HG03196 (cell line): ENCODE results near the gene MAD1L1.

Source experiments
- ATAC-seq: cut with Tn5 transposase; IDR thresholded peaks from one replicate; pipeline ENCODE4 v1.9.1; 2021; ENCODE audit not compliant: unreplicated experiment

MAD1L1 gene

DNA sequence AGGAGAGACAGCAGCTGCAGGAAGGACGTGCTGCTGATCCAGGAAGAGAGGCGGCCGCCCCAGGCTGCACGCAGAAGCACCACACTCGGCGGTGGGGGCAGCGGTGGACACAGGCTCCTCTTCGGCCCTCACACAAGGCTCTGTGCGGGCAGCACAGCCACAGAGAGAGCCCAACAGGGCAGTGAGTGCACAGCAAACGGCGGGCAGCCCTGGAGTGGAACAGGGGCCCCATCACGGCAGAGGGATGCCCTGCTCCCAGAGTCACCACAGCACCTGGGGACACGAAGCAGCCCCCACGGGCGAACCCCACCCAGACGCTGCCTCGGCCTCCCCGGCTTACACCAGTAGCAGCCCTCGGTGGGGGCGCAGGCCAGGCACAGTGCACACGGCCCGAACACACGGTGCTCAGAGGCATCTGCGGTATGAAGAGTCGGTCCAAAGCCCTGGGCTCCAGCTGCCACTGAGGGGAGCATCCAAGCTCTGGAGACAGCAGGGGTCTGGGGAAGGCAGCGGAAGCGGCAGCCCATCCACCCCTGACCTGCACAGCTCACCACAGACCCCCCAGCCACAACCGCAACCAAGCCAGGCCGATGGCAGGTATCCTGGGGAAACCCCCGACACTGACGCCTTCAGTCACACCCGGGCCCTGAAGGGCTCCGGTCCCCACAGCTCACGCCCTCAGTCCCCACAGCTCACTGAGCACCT, 26.1 kb upstream of the MAD1L1 start:
- peak; percentile 49 for ATAC-seq

- ATAC-seq = no peak
These were observed 24.9 kb upstream of the MAD1L1 start for GRCh38 chr7:2257651-2258050.

DNA sequence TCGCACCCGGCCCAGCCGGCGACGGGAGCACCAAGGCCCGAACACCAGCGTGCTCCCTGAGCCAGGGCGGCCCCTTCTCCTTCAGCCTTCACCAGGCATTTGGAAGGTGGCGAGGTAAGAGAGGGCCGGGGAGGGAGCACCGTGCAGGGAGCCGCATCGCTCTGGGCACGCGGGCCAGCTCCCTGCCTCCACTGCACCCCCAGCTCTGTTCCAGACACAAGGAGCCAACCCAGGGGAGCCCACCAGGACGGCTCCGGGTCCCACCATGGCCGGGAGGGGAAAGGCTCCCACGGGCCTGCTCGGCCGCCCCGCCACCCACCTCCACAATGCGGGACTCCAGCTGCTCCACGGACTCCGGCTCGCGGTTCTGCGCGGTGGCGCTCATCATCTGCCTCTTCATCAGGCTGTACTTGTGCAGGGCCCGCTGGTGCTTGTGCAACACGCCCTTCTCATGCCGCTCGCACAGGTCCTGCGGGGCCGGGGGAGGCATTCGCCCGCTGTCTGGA, 24.4 kb upstream of the MAD1L1 start:
- ATAC-seq = no peak

- no peak for ATAC-seq
These were observed 23.7 kb upstream of the MAD1L1 start for GRCh38 chr7:2256306-2257045.

DNA sequence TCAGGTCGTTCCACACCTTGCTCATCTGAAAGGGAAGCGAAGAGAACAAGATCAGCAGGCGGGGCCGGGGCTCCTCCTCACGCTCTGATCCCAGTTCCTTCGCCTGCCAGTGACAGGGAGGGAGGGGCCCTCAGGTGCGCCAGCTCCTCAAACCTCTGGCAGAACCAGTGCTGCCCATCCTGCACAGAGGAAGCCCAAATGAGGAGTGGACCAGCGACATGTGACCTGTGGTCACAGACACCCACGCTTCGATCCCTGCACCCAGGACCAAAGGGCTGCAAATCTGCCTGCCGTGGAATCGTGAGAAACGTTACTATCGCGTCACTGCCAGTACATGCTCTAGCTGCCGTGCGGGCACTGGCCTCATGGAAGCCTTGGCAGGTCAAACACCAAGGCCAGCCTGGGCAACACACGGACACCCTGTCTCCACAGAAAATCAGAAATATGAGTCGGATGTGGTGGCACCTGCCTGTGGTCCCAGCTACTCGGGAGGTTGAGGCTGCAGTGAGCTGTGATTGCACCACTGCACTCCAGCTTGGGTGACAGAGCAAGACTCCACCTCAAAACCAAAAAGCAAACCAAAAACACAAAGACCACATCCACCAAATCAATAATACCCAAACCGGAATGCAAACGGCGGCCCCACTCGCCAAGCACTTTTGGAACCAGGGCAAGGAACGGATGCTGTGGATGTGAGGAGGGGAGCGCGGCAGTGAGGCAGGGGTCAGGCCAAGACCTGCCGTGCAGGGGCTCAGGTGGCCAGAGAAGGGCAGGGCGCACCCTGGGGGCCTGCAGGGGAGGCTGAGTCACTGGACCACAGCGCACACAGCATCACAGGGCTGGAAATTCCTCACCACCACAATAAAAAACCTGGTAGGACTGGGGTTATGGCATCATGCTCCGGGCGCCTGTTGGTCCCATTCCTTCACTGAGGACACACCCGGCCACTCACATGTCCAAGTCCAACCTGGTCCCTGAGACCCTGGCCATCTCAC, 22.7 kb upstream of the MAD1L1 start:
- no peak for ATAC-seq

DNA sequence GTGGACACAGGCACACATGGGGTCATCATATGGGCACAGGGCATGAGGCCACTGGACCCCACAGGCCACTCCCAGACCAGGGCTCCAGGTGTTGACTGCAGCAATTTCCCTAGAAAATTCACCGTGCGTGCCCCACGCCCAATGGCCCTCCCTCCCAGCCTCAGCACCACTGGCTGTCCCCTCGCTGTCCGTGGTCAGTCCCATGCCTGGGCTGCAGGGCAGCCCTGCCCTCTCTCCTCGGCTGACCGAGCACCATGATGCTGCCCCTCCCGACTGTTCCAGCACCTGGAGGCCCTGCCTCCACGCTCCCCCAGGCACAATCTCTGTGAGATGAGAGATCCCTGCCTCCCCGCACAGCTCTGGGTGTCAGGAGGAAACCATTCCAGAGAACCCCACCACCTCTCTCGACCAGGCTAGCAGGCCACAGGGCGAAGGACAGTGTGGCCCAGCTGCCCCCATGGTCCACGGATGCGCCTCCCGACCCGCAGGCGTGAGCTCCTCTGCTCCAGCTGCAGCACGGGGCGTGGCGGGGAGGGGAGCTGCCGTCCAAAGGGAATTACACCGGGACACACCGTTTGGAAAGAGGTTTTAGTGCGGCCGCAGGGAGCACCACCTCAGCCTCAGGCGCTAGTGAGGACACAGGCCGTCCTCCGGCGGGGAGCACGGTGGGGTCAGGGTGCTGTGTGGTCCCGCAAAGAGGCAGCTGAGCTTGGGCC, 21.8 kb upstream of the MAD1L1 start:
- no peak for ATAC-seq

GRCh38 chr7:2253525-2254244, 20.9 kb upstream of the MAD1L1 start:
- no peak for ATAC-seq

- ATAC-seq = no peak
These were observed 20.3 kb upstream of the MAD1L1 start for GRCh38 chr7:2253021-2253420.

- no peak for ATAC-seq
These were observed 19.4 kb upstream of the MAD1L1 start for GRCh38 chr7:2251841-2252771.

GRCh38 chr7:2251381-2251780, 18.6 kb upstream of the MAD1L1 start:
- no peak for ATAC-seq

DNA sequence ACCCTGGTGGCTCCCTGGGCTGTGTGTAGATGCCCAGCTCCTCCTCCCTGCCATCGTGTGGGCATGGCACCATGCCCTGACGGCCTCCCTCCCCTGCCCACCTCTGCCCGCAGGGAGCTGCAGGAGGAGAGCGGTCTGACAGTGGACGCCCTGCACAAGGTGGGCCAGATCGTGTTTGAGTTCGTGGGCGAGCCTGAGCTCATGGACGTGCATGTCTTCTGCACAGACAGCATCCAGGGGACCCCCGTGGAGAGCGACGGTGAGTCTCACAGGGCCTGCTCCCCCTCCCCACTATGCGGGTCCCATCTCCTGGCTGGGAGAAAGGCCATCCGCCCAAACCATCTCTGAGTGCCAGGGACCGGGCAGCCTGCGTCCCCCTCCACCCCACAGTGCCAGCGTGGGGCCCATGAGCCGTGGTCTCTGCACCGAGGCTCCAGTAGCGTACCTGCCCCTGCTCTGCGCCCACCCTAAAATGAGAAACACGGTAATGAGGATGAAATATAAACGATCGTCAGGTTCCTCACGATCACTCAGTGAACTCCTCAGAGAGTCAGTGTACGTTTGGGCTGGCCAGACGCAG, 17.1 kb upstream of the MAD1L1 start:
- no peak for ATAC-seq

DNA sequence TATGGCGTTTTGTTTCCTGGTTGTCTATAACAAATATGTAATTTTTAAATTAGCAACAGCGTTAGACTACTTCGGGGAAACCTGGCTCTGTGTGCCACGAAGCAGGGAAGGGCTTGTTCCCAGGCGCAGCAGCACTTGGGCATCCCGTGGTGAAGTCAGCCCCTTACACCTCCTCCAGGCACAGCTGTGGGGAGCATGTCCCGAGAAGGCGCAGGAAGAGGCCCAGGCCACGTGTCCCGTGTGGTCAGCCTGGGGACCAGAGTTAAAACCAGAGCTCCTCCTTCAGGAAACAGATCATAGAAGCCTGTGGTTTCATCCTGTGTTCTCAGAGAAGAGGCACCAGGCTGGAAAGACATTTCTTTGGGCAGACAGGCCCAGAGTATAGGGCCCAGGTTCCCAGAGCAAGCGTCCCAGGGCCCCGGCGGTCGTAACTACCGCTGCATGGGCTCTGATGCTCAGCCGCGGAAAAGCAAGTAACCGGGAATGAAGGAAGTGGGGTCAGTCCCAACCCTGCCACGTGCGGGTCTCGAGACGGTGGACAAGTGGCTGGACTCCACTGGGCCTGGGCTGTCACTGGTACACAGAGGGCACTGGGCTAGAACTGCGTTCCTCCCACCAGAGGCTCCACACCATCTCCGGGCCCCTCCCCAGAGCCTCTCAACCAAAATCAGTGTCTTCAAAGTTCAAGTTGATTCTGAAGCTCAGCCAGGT, 16.4 kb upstream of the MAD1L1 start:
- peak; percentile 52 for ATAC-seq

GRCh38 chr7:2247141-2247995, 14.6 kb upstream of the MAD1L1 start:
- no peak for ATAC-seq

DNA sequence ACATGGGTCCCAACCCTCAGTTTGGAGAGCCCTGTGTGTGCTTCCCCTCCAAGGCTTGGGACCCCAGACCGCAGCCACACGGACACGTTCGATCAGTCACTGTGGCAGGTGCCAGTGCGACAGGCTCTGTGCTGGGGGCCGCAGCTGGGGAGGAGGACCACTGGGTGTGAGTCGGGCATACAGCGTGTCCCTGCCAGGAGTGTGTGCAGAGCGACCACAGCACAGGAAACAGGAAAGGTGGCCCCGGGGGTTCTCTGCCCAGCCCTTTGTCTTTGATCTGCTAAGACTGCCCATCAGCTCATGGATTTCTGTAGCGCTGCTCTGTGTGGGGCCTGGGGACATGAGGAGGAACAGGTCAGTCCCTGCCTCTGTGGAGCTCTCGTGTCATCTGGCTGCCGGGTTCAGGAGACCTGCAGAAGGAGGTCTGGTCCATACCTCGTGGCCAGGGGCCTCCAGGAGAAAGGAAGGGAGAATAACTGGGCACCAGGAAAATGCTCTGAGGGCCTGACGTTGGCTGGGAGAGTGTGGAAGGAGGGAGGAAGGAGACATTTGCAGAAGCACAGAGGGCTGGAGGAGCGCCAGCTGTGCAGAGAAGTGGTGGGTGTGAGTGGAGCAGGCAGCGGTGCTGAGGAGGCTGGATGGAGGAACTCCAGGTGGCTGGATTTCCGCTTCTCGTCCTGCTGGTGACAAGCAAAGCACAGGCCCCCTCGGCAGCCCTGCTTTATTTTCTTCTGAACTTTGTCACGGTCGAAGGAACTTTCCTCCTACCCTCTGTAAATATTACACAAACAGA, 13.3 kb upstream of the MAD1L1 start:
- no peak for ATAC-seq

- ATAC-seq = no peak
These were observed 11.8 kb upstream of the MAD1L1 start for GRCh38 chr7:2244404-2244995.

- ATAC-seq = no peak
These were observed 10.7 kb upstream of the MAD1L1 start for GRCh38 chr7:2243458-2243857.
